ENCODE measurements around the gene PDHB.
"Not testable (repeated sequence)": the region's sequence is repeated elsewhere in the genome, so short reads cannot be mapped to it uniquely, and the experiment has no call there.

Gene PDHB

DNA sequence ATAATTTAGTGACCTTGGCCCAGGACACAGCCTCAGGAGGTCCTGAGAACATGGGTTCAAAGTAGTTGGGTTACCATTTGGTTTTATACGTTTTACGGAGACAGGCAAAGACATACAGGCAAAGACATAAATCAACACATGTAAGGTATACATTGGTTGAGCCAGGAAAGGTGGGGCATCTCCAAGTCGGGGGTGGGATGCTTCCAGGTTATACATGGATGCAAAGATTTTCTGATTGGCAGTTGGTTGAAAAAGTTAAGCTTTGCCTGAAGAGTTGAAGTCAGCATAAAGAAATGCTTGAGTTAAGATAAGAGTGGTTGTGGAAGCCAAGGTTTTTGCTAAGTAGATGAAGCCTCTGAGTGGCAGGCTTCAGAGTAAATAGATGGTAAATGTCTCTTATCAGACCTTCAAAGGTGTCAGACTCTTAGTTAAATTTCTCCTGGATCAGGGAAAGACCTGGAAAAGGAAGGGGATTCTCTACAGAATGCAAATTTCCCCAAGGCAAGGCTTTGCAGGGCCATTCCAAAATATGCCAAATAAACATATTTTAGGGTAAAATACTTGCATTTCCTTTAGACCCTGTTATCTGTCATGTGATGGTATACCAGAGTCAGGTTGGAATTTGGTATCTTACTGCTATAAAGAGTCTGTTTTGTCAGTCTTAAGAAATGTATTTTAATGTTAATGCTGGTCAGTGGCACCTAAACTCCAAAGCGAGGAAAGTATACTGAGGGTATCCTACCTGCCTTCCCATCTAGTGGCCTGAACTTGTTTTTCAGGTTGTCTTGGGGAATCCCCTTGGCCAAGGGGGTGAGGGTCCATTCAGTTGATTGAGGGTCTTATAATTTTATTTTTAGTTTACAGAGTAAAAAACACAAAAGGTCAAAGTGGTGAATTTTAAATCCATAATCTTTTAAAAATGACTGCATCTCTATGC is 8.2 kb upstream of the PDHB start:
- DNase-seq (ENCODE audit: low read depth, low spot score): no peak
- no peak overlapping the region for H3K27ac ChIP-seq

DNA sequence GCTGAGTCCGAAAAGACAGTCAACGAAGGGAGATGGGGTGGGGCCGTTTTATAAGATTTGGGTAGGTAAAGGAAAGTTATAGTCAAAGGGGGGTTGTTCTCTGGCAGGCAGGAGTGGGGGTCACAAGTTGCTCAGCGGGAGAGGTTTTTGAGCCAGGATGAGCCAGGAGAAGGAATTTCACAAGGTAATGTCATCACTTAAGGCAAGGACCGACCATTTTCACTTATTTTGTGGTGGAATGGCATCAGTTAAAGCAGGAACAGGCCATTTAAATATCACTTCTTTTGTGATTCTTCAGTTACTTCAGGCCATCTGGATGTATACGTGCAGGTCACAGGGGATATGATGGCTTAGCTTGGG is 7.3 kb upstream of the PDHB start:
- not testable (repeated sequence) for H3K27ac ChIP-seq; DNase-seq (ENCODE audit: low read depth, low spot score)

DNA sequence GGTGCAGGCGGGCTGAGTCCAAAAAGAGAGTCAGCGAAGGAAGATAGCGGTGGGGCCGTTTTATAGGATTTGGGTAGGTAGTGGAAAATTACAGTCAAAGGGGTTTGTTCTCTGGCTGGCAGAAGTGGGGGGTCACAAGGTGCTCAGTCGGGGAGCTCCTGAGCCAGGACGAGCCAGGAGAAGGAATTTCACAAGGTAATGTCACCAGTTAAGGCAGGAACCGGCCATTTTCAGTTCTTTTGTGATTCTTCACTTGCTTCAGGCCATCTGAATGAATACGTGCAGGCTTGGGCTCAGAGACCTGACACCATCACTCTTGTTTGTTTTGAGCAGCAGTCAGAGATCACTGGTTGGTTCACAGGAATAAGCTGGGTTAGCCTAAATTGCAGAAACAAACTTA is 3.6 kb upstream of the PDHB start:
- DNase-seq (ENCODE audit: low read depth, low spot score); H3K27ac ChIP-seq: not testable (repeated sequence)

DNA sequence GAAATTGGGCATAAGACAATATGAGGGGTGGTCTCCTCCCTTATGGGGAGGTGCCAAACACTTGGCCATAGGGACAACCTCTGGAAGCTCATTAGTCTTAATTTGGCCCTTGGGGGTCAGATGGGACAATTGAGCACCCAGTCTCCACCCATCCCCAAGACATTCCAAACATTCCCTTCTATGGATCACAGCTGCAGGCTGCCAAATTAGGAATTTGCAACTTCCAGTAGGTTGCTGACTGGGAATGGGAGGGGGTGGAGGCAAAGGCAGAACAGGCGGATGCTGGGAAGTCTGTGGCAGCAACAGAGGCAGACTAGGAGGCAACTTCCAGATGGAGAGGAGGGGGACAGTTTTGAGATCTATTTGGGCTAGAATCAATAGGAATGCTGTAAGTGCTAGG is 1.4 kb upstream of the PDHB start:
- H3K27ac ChIP-seq: no peak overlapping the region
- DNase-seq (ENCODE audit: low read depth, low spot score): no peak

GRCh38 chr3:58434511-58434910 is 879 bp upstream of the PDHB start:
- no peak overlapping the region for H3K27ac ChIP-seq
- no peak for DNase-seq (ENCODE audit: low read depth, low spot score)

- H3K27ac ChIP-seq: peak overlapping the region; percentile 38
- DNase-seq (ENCODE audit: low read depth, low spot score): no peak
Observed at GRCh38 chr3:58434168-58434504, 504 bp upstream of the PDHB start.

DNA sequence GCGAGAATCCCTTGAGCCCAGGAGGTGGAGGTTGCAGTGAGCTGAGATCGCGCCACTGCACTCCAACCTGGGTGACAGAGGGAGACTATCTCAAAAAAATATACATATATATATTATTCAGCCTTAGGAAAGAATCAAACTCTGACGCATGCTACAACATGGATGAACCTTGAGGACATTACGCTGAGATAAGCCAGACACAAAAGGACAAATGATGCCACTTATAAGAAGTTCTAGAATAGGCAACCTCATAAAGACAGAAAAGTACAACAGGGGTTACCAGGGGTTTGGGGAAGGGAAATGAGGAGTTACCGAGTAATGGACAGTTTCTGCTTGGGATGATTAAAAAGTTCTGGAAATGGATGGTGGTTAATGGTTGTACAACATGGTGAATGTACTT is 727 bp downstream of the PDHB start:
- DNase-seq (ENCODE audit: low read depth, low spot score): no peak
- H3K27ac ChIP-seq: peak overlapping the region; percentile 38

- no peak overlapping the region for H3K27ac ChIP-seq
- no peak for DNase-seq (ENCODE audit: low read depth, low spot score)
Observed at GRCh38 chr3:58429657-58430056, 4.0 kb downstream of the PDHB start.

DNA sequence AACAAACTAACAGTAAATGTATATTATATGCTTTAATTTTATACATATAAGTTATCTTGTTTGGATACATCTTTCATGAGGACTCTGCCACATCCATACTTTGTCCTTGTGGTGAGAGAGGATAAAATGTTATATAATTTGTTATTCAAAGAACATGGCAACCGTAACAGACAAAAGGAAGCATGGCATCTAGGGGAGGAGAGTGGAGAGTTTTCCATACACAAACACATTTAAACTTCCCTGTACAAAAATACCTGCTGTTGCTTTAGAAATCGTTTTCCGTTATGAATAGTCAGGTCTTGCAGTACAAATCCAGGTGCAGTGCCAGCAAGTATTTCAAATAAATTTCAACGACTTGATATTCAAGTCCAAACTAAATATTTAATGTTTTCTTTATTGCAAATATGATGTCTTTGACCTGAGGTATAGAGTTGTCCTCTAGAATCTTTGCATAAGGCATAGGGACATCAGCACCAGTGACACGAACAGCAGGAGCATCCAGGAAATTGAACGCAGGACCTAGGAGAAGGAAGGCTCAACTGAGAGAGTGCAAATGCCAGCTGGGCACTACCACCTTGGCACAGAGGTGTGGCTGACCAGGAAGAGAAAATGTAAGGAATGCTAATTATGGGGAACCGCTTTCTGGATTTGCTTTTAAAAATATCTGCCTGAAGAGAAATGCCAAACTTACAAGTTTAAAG is 5.8 kb downstream of the PDHB start:
- no peak for DNase-seq (ENCODE audit: low read depth, low spot score)
- H3K27ac ChIP-seq: no peak overlapping the region

DNA sequence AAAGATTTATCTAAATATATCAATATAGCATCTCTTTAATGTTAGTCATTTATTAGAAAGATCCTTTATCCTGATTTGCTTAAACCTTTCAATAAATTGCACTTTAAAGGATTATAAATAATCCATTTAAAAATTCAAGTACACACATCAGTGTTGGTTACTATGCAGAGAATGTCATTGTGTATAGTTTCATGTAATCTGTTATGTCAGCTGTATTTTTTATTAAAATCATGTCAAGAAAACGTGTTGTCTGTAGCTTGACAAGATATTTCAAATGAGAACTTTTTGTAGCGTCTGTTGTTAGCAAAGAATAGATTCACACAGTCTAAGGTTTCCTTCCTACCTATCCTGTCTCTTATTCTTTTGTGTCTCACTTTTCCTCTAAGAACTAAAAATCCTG is 7.8 kb downstream of the PDHB start:
- no peak overlapping the region for H3K27ac ChIP-seq
- DNase-seq (ENCODE audit: low read depth, low spot score): no peak

- H3K27ac ChIP-seq: no peak overlapping the region
- DNase-seq (ENCODE audit: low read depth, low spot score): no peak
Observed at GRCh38 chr3:58424613-58425012, 9.0 kb downstream of the PDHB start.

DNA sequence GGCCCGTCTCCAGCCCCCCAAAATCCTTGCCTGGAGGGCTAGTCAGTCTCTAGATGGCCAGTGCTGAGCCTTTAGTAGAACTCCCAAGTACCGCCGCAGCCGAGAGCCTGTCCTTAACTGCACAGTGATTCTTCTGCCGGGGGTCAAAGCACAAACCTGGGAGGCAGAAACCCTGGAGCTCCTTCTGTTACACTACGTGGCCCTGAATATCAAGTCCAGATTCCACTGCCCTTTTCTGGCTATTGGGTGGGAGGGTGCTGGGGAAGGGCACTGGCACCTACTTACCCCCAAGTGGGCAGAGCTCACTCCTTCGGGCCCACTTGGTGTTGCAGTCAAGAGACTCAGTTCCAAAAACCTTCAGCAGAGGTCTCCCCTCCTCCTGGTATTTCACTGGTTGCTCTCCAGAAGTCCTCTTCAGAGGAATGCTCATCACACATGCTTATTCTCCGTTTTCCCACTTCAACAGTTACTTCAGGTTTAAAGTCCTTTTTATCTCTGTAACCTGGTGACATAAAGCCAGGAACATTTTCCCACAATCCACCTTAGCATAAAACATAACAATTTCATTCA is 10.8 kb downstream of the PDHB start:
- DNase-seq (ENCODE audit: low read depth, low spot score): no peak
- no peak overlapping the region for H3K27ac ChIP-seq

DNA sequence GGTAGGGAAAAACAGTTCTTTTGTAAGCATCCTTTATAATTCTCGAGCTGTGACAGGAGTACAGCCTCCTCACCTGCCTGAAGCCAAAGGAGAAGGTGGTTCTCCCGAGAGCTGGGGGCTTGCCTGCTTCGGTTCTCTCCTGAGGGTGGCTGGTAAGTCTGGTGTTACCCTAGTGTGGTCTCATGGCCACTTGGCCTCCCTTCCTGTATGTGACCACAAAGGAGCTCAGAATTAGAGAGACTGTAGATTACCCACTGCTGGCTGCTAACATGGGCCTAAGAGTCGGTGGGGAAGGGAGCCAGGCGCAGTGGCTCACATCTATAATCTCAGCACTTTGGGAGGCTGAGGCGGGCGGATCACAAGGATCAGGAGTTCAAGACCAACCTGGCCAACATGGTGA is 12.6 kb downstream of the PDHB start:
- no peak for DNase-seq (ENCODE audit: low read depth, low spot score)
- H3K27ac ChIP-seq: no peak overlapping the region

DNA sequence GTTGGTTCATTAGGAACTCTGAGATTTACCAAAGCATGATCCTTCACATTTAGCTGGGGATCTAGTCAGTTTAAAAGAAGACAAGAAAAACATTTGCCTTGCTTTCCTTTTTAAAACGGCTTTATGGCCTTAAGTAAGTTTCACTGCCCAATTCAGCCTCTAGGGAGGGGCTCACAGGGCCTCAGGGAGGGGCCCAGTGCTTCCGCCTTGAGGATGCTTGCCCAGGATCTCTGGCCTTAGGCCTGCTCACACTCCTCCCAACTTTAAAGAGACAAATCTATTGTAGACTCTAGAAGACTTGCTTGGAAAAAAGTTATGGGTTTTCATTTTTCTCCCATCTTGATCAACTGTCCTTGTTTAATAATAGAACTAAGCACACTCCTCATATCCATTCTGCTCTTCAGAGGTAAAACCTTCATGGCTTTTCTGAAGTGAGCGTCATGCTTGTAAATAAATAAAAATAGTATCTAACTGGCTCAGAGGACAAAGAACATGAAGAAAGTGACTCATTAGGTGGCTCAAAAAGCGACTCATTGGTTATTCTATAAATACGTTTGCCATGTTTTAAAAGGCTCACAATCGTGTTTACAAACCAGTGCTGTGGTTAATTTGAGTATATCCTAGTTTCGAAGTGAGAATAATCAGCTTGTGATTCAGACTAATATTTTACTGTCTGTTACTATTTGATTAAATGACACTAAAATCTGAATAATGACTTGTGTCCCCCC is 13.7 kb downstream of the PDHB start:
- no peak for DNase-seq (ENCODE audit: low read depth, low spot score)
- no peak overlapping the region for H3K27ac ChIP-seq

DNA sequence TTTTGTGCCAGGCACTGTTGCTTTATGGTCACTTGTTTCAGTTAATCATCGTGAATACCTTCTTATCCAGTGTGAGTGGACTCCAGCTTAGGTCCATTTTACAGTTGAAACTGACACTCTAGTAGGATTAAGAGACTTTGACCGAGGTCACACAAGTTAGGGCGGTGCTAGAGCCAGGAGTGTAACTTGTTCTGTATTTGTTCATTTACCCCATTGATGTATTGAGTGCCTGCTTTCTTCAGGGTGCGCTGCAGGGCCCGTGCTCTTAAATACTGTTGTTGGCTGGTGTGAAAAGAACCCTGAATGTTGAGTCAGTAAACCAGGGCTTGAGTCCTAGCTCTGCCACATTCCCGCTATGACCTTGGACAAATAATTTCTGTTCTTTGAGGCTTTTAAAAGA is 15.4 kb downstream of the PDHB start:
- no peak for DNase-seq (ENCODE audit: low read depth, low spot score)
- H3K27ac ChIP-seq: no peak overlapping the region

DNA sequence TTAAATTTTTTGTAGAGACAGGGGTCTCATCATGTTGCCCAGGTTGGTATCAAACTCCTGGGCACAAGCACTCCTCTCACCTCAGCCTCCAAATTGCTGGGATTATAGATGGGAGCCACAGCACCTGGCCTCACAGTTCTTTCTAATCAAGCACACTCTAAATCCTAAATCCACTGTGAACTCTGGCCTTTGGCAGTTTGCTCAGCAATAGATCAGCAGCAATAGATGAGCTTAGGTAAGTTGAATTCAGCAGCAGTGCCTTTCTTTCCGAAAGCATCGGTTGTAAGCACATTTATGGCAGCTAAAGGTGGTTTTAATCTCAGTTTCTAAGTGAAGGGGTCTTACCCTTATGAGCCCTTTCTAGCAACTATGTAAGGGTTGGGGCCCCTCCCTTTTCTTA is 16.6 kb downstream of the PDHB start:
- no peak overlapping the region for H3K27ac ChIP-seq
- no peak for DNase-seq (ENCODE audit: low read depth, low spot score)

GRCh38 chr3:58416191-58416590 is 17.4 kb downstream of the PDHB start:
- DNase-seq (ENCODE audit: low read depth, low spot score): no peak
- no peak overlapping the region for H3K27ac ChIP-seq

DNA sequence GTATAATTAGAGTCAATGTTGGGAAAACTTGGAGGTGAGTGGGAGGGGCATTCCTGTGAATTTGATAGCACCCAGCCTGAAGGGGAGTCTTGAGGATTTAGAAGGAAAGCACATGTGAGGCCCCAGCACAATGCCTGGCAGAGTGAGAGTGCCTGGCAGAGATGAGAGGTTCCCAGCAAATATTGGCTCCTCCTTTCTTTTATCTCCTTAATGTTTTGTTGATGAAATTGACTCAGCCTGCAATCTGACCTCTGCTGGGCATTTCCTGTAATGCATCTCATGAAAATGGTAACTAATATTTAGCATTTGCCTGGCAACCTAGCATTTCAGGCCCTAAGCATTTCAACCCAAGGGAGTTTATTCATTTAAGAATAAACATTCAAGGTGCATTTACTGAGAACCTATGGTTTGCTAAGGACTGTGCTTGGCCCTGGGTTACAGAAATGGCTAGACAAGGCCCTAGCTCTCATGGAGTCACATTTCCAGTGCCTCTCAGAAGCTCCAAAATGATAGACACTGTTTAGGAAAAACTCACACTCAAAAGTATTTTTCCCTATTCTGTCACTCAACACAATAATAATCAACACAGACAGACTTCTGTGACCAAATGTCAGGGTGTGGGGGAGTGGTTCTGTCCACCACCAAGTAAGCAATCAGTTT is 19.0 kb downstream of the PDHB start:
- no peak for DNase-seq (ENCODE audit: low read depth, low spot score)
- H3K27ac ChIP-seq: no peak overlapping the region

- DNase-seq (ENCODE audit: low read depth, low spot score): no peak
- no peak overlapping the region for H3K27ac ChIP-seq
Observed at GRCh38 chr3:58411851-58412830, 21.5 kb downstream of the PDHB start.

Data from epithelial cell of prostate (primary cell).